ENCODE data around the gene PREX1. TPM values are rescaled to one million over a fixed set of nuclear protein-coding genes. Genes with fewer than 3 reads are reported as not detected.

Gene PREX1
- total and polyA plus RNA-seq, 2 donors: 12.6 to 18.1 TPM

DNA sequence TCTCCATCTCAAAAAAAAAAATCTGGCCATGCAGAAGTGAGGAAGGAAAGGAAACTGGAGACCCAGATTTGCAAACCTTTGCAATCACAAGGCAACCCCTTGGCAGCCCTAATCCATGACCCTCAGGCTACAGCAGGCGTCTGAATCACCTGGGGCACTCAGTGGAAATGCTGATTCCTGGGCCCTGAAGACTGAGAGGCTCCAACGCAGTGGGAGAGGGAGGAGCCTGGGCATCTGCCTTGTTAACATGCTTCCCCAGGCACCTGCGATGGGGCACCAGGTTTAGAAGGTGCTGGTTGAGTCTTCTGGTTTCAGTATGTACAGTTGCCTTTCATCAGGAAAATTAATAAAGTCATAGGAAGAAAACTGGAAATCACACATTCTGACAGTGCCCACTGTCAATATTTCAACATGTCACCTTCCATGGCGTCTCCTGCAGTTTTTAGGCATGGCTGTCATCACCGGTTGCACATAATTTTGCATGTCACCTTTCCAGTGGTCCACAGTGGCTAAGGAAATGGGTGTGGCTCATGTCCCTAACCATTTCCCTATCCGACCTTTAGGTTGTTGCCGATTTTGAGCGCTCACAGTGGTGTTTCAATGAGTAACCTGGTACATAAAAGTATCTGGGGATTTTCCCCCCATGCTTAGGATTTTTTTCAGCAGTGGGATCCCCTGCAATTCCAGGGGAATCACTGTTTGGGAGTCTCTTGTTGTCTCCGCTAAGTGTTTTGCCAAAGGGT is 56.9 kb downstream of the PREX1 start:
- Histone ChIP-seq H3K4me3 (ENCODE audit: low read depth, low read length) (no peak overlapping the region), H3K4me1 (ENCODE audit: insufficient read depth) (no peaks in the 10 kb centered on the region), H3K27ac (ENCODE audit: low read depth) (no peak overlapping the region), H3K36me3 (ENCODE audit: insufficient read depth) (no peaks in the 10 kb centered on the region)
- DNase-seq (ENCODE audit: extremely low spot score): no peak
- 75% methylated on average over 9 of the region's 9 CpGs for WGBS

DNA sequence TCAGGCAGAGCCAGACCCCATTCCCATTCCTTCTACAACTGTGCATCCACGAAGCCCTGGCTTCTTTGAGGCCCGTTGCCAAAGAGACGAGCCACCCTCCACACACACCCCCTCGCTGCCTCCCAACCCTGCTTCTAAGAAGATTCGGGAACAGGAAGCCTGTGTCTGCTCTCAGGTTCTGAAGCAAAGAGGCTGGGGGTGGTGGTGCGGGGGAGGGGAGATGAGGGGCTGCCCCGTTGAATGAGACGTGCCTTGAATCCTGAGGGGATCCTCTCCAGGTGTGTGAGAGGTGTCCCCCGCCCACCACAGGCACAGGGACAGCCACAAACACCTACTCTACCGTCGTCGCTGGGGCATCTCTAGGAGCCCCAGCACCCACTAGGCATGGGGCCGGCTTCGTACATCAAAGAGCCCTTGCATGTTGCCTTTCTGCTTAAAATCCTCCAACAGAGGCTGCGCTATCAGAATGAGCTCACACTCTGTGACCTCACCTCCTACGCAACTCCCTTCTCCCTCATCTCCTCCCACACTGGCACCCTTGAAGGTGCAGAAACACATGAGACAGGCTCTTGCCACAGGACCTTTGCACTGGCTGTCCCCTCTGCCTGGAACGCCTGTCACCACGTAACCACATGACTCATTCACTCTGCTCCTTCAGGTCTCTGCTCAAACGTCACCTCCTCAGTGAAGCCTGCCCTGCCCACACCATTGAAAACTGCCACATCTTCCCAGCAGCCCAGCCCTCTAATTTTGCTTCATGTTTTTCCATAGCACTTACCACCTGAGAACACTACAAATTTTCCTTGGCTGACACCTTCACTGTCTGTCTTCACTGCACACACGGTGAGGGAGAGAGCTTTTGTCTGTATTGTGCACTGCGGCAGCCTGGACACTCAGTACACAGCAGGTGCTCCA is 58.5 kb downstream of the PREX1 start:
- H3K27ac ChIP-seq (ENCODE audit: low read depth): no peak overlapping the region
- DNase-seq (ENCODE audit: extremely low spot score): no peak
- WGBS: 59% methylated on average over 21 of the region's 21 CpGs

DNA sequence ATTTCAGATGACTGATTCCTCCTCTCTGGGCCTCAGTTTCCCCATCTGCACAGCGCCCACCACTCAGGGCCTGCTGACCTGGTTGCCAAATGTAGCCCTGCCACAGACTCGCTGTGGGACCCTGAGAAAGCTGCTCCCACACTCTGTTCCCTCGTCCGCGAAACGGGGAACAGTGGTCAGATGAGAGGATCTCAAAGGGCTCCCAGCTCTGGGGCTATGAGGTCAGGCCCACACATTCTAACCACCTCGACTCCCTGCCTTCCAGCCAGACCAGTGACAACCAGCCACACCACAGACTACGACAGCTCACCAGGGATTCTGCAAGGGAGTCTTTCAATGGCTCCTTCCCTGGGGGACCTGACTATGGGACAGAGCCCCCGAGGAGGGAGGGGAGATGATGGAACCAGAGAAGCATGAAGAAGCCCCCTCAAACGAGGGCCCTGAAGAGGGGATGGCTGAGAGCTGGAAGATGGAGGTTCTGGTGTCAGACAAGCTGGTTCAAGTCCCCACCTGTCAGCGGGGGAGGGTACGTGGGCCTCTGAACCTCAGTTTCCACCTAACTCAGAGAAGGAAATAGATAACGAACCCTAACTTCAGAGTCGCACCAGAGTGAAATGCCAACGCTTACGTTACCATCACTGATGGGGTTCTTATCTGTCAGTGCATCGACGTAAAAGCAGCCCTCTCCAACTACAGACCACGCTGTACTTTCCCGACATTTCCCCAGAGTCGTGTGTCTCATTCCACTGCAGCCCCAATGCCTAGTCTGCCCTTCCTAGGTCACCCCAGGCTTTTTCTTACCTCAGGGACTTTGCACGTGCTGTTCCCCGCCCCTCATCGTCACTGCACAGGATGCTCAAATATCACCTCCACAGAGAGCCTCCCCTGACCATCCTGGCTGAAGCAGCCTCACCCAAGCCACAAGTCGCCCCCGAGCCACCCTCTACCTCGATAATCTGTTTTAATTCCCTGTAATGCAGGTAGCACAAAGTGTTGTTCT is 60.5 kb downstream of the PREX1 start:
- 87% methylated on average over 27 of the region's 27 CpGs for WGBS
- no peak for DNase-seq (ENCODE audit: extremely low spot score)
- H3K4me3 ChIP-seq (ENCODE audit: low read depth, low read length): no peak overlapping the region

More for the DNA sequence above, 58.5 kb downstream of the PREX1 start:
- H3K4me3 ChIP-seq (ENCODE audit: low read depth, low read length): no peak overlapping the region
- no peaks in the 10 kb centered on the region for H3K4me1 ChIP-seq (ENCODE audit: insufficient read depth)
- no peaks in the 10 kb centered on the region for H3K36me3 ChIP-seq (ENCODE audit: insufficient read depth)

DNA sequence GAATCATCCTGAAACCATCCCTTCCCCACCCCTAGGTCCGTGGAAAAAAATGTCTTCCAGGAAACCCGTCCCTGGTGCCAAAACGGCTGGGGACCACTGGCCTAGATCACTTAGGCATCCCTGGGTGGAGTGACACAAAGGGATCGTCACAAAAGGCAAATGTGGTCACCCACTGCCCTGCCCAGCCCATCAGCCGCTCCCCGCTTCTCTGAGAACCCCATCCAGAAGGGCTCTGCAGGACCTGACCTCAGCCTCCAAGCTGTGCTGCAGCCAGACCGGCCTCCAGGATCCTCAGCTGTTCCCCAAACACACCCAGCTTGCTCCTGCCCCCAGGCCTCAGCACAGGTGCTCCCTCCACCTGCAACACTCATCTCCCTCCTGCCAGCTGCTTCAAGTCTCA is 61.6 kb downstream of the PREX1 start:
- DNase-seq (ENCODE audit: extremely low spot score): no peak
- H3K4me1 ChIP-seq (ENCODE audit: insufficient read depth): no peaks in the 10 kb centered on the region
- no peak overlapping the region for H3K27ac ChIP-seq (ENCODE audit: low read depth)
- H3K4me3 ChIP-seq (ENCODE audit: low read depth, low read length): no peak overlapping the region
- H3K36me3 ChIP-seq (ENCODE audit: insufficient read depth): no peaks in the 10 kb centered on the region
- whole genome bisulfite sequencing: 79% methylated on average over 7 of the region's 7 CpGs

More for the DNA sequence above, 60.5 kb downstream of the PREX1 start:
- Histone ChIP-seq H3K4me1 (ENCODE audit: insufficient read depth) (no peaks in the 10 kb centered on the region), H3K36me3 (ENCODE audit: insufficient read depth) (no peaks in the 10 kb centered on the region), H3K27ac (ENCODE audit: low read depth) (no peak overlapping the region)

DNA sequence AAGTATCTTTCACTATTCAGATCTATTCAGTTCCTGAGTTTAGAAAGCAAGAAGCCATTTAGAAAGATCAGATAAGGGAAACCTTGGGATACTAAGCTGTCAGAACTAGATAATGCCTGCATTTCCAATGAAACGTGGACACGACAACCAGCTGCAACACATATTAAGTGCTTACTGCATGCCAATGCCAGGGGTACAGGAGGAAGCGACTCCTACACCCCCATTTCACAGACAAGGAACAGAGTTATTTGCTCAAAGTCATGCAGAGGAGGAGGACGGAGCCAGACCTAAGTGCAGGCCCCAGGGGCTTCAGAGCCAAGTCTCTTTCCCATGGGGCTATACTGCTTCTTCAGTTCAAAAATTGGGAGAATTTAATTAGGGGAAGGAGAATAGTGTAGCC is 62.4 kb downstream of the PREX1 start:
- WGBS: 84% methylated on average over 4 of the region's 4 CpGs
- Histone ChIP-seq H3K36me3 (ENCODE audit: insufficient read depth) (no peaks in the 10 kb centered on the region), H3K27ac (ENCODE audit: low read depth) (no peak overlapping the region), H3K4me1 (ENCODE audit: insufficient read depth) (no peaks in the 10 kb centered on the region), H3K4me3 (ENCODE audit: low read depth, low read length) (no peak overlapping the region)
- no peak for DNase-seq (ENCODE audit: extremely low spot score)

DNA sequence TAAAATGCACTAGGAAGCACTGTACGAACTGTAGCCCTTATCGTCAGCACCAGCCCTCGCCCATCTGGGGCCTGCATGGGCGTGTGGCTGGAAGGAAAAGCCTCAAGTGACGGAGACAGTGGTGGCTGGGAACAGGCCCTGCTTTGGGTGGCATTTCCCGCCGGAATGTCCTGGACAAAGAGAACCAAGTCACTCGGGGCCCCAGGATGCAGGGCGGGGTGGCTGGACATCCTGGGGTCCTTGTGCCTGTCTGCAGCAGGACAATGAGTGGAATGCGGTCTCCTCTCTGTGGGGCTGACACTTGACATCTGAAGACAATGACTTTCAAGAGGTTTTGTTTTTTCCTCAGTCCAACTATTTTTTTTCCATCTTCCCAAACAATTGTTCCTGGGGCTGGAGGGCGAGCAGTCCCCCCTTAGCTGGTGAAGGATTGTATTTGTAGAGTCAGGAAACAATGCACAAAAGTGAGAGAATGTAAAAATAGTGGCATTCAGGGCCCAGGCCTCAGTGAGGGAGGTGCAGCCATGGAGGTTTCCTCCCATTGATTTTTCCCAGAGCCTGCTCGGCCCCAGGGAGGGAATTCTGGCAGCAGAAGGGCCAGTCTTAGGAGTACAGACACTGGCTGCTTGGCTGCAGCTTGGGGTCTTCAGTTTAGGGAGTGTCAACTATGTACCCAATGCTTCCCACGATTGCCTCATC is 64.4 kb downstream of the PREX1 start:
- no peak overlapping the region for H3K27ac ChIP-seq (ENCODE audit: low read depth)
- H3K4me3 ChIP-seq (ENCODE audit: low read depth, low read length): no peak overlapping the region
- no peaks in the 10 kb centered on the region for H3K4me1 ChIP-seq (ENCODE audit: insufficient read depth)
- whole genome bisulfite sequencing: 83% methylated on average over 13 of the region's 13 CpGs
- no peak for DNase-seq (ENCODE audit: extremely low spot score)
- H3K36me3 ChIP-seq (ENCODE audit: insufficient read depth): no peaks in the 10 kb centered on the region

DNA sequence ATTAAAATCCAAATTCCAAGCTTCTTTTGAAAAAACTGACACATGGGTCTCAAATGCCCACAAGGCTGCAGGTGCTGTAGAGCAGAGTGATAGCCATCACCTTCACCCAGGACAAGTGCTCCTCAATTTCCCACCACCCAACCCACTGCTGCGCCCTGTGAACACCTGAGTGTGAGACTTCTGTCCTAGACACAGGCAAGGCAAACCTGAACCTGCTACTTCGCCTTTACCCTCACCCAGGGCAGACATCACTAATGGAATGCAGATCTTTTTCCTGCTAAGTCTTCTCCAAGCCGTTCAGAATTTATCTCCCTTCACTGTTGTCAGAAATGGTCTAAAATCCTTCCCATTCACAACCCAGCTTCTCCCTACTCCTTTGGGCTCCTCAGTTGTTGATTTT is 65.9 kb downstream of the PREX1 start:
- DNase-seq (ENCODE audit: extremely low spot score): no peak
- Histone ChIP-seq H3K27ac (ENCODE audit: low read depth) (no peak overlapping the region), H3K4me1 (ENCODE audit: insufficient read depth) (no peaks in the 10 kb centered on the region), H3K36me3 (ENCODE audit: insufficient read depth) (no peaks in the 10 kb centered on the region), H3K4me3 (ENCODE audit: low read depth, low read length) (no peak overlapping the region)
- 90% methylated on average over 3 of the region's 3 CpGs for WGBS

DNA sequence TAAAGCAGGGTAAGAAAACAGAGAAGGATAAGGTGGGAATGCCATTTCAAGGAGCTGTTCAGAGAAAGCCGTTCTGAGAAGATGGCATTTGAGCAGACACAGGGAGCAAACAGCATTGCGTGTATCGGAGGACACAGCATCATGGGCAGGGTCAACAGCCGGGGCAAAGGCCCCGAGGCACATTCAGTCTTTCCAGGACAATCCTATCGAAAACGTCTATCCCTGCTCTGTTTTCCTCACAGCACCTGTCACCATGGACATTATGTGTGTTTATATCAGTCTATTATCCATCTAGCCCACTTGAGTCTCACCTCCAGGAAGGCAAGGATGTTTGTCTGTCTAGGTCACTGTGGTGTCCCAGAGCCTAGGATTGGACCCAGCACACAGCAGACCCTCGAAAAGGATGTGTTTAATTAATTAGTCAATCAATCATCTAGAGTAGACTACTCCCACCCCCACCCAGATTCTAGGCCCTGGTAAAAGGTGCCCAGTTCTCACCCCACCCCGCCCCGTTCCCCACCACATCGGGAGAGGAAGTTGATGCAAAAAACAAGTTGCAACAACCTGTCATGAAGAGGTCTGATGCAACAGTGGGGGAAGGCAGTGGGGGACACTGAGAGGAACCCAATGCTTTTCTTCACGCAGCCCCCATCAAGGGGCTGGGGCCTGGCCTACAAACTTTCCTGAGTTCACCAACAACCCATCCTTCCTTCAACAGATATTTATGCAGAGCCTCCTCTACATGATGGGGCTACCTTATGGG is 66.6 kb downstream of the PREX1 start:
- Histone ChIP-seq H3K4me3 (ENCODE audit: low read depth, low read length) (no peak overlapping the region), H3K36me3 (ENCODE audit: insufficient read depth) (no peaks in the 10 kb centered on the region), H3K4me1 (ENCODE audit: insufficient read depth) (no peaks in the 10 kb centered on the region), H3K27ac (ENCODE audit: low read depth) (no peak overlapping the region)
- WGBS: 86% methylated on average over 12 of the region's 12 CpGs
- DNase-seq (ENCODE audit: extremely low spot score): no peak

DNA sequence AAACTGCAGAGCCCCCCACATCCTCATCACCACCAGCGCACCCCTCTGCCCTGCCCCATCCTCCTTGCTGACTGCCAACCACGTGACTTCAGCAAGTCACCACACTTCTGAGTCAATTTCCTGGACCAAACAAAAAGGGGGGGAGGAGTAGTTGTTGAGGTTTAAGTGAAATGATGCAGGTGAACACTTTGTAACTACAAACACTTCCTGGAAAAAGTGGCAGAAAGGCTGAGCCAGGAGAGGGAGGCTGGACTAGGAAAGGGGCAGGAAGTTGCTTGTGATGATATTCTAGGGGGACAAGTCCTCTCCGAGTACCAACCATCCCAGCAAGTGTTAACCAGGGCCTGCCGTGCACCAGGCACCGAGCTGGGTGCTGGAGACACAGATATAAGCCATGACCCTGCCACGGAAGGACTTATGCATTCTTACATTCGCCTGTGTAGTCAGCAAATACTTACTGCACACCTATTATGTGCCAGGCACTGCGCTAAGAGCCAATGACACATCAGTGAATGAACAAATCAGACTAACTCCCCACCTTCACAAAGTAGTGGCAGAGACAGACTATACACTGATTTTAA is 67.3 kb downstream of the PREX1 start:
- Histone ChIP-seq H3K36me3 (ENCODE audit: insufficient read depth) (no peaks in the 10 kb centered on the region), H3K27ac (ENCODE audit: low read depth) (no peak overlapping the region), H3K4me3 (ENCODE audit: low read depth, low read length) (no peak overlapping the region), H3K4me1 (ENCODE audit: insufficient read depth) (no peaks in the 10 kb centered on the region)
- DNase-seq (ENCODE audit: extremely low spot score): no peak
- 55% methylated on average over 8 of the region's 8 CpGs for WGBS

DNA sequence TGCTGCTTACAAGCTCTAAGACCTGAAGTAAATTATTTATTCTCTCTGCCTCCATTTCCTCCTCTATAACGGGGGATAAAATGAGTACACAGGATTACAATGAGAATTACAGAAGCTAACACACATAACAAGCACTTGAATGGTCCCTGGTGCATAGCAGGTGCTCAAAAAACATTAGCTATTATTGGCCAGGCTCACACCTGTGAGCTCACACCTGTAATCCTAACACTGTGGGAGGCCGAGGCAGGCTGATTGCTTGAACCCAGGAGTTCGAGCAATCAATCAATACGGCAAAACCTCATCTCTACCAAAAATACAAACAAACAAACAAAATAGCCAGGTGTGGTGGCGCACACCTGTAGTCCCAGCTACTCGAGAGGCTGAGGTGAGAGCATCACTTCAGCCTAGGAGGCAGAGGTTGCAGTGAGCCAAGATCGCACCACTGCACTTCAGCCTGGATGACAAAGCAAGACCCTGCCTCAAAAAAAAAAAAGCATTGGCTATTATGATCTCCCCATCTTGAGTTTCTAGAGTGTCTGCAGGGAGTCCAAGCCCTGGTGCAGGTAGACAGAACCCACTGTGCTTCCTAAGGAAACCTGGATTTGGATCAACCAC is 68.1 kb downstream of the PREX1 start:
- Histone ChIP-seq H3K4me3 (ENCODE audit: low read depth, low read length) (no peak overlapping the region), H3K4me1 (ENCODE audit: insufficient read depth) (no peaks in the 10 kb centered on the region), H3K36me3 (ENCODE audit: insufficient read depth) (no peaks in the 10 kb centered on the region), H3K27ac (ENCODE audit: low read depth) (no peak overlapping the region)
- DNase-seq (ENCODE audit: extremely low spot score): no peak
- WGBS: 80% methylated on average over 7 of the region's 7 CpGs

DNA sequence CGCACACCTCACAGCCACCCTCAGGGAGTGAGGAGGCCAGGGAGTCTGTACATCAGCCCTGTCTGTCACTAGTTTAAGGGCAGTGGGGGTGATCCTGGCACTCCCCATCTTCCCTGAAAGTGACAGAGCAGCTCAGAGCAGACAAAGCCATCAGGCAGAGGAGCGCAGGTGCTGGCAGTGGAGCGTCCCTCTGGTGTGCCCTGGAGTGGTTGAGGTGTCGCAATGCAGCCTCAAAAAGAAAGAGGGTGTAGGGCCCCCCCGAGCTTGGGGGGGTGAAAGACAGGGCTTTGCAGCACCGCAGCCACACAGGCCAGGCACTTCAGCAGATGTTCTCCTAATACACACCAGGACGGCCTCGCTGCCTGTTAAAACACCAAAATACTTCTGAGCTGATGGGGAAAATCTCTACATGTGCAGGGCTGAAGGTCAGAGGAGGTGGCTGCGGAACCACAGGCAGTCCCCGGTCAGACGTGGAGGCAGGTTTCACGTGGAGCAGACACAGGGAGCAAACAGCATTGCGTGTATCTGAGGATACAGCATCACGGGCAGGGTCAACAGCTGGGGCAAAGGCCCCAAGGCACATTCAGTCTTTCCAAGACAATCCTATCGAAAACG is 69.5 kb downstream of the PREX1 start:
- H3K36me3 ChIP-seq (ENCODE audit: insufficient read depth): no peaks in the 10 kb centered on the region
- H3K4me1 ChIP-seq (ENCODE audit: insufficient read depth): no peaks in the 10 kb centered on the region
- no peak overlapping the region for H3K4me3 ChIP-seq (ENCODE audit: low read depth, low read length)
- WGBS: 82% methylated on average over 16 of the region's 16 CpGs
- no peak for DNase-seq (ENCODE audit: extremely low spot score)
- H3K27ac ChIP-seq (ENCODE audit: low read depth): no peak overlapping the region
